GM12878 (cell line): ENCODE measurements around the gene ZMIZ1. TPM values are rescaled to one million over a fixed set of nuclear protein-coding genes. Genes with fewer than 3 reads are reported as not detected.

ENCODE experiments used
- ATAC-seq: fragments of 200-7000 bp; cut with Tn5 transposase; 3 replicates; pipeline ENCODE4 v1.9.1; 2020; ENCODE audit warnings: mild to moderate bottlenecking, moderate library complexity
- BruUV-seq: library from RNA; stranded (reverse); fragments of 400-500 nt; replicated peaks from 2 replicates; lab custom pipeline; 2021; lab: Mats Ljungman, UMichigan
- CTCF ChIA-PET: fragments of 300-600 bp; sonication (Branson Sonifier 250); formaldehyde crosslinking; extraction: SDS; loops from one replicate; lab custom pipeline; 2021; ENCODE audit warnings: inconsistent platforms; lab: Yijun Ruan, JAX
- POLR2A ChIA-PET: fragments of 350-600 bp; formaldehyde crosslinking; extraction: SDS; loops from one replicate; lab custom pipeline; 2021; ENCODE audit warnings: inconsistent platforms; lab: Charles Lee
- RAD21 ChIA-PET: fragments of 300-600 bp; sonication (Branson Sonifier 250); formaldehyde crosslinking; loops from one replicate; lab custom pipeline; 2023; ENCODE audit warnings: antibody characterized with exemption; ENCODE audit not compliant: unreplicated experiment; lab: Charles Lee
- SMC1A ChIA-PET: fragments of 300-600 bp; sonication (Branson Sonifier 250); formaldehyde crosslinking; loops from one replicate; lab custom pipeline; 2023; ENCODE audit not compliant: unreplicated experiment, uncharacterized antibody; lab: Charles Lee
- DNase-seq: peaks from one replicate; pipeline ENCODE4 v3.0.0-alpha.2; 2011; ENCODE audit warnings: low read depth, low spot score
- FAIRE-seq: peaks from 3 replicates; lab custom pipeline; 2011; peaks lifted over from hg19 to GRCh38; lab: Jason Lieb, UNC
- H2AFZ ChIP-seq: 2 replicates; pipeline ENCODE4 v1.6.0; 2011; ENCODE audit warnings: low read depth, low read length, control low read depth; ENCODE audit not compliant: control insufficient read depth
- H3K27ac ChIP-seq: 2 replicates; pipeline ENCODE4 v1.5.1; 2011; ENCODE audit warnings: control low read depth; ENCODE audit not compliant: control insufficient read depth, insufficient read depth
- H3K27me3 ChIP-seq, 2 experiments: replicated peaks in 1 of 2; 2 replicates each; pipeline versions ENCODE4 v1.6.0 to v1.6.1; 2011; ENCODE audit warnings: low read length in 1 of 2; ENCODE audit not compliant: control insufficient read depth in 2 of 2, insufficient read depth in 2 of 2
- H3K36me3 ChIP-seq, 2 experiments: 2 replicates each; pipeline ENCODE4 v1.5.1; 2011; ENCODE audit warnings: low read length in 1 of 2; ENCODE audit not compliant: control insufficient read depth in 2 of 2, insufficient read depth in 2 of 2
- H3K4me1 ChIP-seq: 2 replicates; pipeline ENCODE4 v1.6.1; 2011; ENCODE audit warnings: mild to moderate bottlenecking, low read length, moderate library complexity, mixed read lengths; ENCODE audit not compliant: control insufficient read depth, insufficient read depth
- H3K4me2 ChIP-seq: 2 replicates; pipeline ENCODE4 v1.6.0; 2011; ENCODE audit warnings: control low read depth; ENCODE audit not compliant: control insufficient read depth, insufficient read depth
- H3K4me3 ChIP-seq: fragments of 200-600 bp; sonication (generic); 2 replicates; pipeline ENCODE4 v1.5.1; 2016
- H3K79me2 ChIP-seq: 2 replicates; pipeline ENCODE4 v1.6.0; 2011; ENCODE audit warnings: low read length; ENCODE audit not compliant: control insufficient read depth, insufficient read depth
- H3K9ac ChIP-seq: 2 replicates; pipeline ENCODE4 v1.8.0; 2011; ENCODE audit warnings: low read length, control low read depth, mixed read lengths; ENCODE audit not compliant: control insufficient read depth, insufficient read depth
- H3K9me3 ChIP-seq: replicated peaks from 3 replicates; pipeline ENCODE4 v1.5.1; 2011; ENCODE audit warnings: mild to moderate bottlenecking, low read length; ENCODE audit not compliant: control insufficient read depth, insufficient read depth
- H4K20me1 ChIP-seq: 2 replicates; pipeline ENCODE4 v1.6.0; 2011; ENCODE audit not compliant: control insufficient read depth, insufficient read depth
- EED ChIP-seq: sonication (generic); IDR thresholded peaks from 2 replicates; pipeline ENCODE4 v1.6.1; 2016; ENCODE audit warnings: antibody characterized with exemption, low read depth
- MTA3 ChIP-seq: IDR thresholded peaks from 2 replicates; pipeline ENCODE4 v1.6.1; 2012; ENCODE audit warnings: low read length, inconsistent platforms, borderline replicate concordance
- POU2F2 ChIP-seq: IDR thresholded peaks from 3 replicates; pipeline ENCODE4 v1.6.1; 2011; ENCODE audit warnings: low read depth, mild to moderate bottlenecking, low read length, borderline replicate concordance
- RUNX3 ChIP-seq: IDR thresholded peaks from 2 replicates; pipeline ENCODE4 v1.6.1; 2012; ENCODE audit warnings: low read length, inconsistent platforms
- TCF3 ChIP-seq: IDR thresholded peaks from 2 replicates; pipeline ENCODE4 v1.6.1; 2012; ENCODE audit warnings: low read depth, mild to moderate bottlenecking, low read length, borderline replicate concordance; ENCODE audit not compliant: insufficient read depth
- WGBS: methylation state at CpG from one replicate; pipeline ENCODE4 v1.1.6; 2016; ENCODE audit warnings: low lambda C conversion rate; ENCODE audit not compliant: insufficient replicate concordance, insufficient coverage; ENCODE audit errors: missing lambda C conversion rate; 5-methylcytosine and 5-hydroxymethylcytosine counted together
- in situ Hi-C: fragments of 300-500 bp; cut with MboI; formaldehyde crosslinking; loops from 9 replicates; pipeline ENCODE4 v1.14.3; 2018; ENCODE audit warnings: mixed read lengths
- intact Hi-C: fragments of 100-400 bp; cut with micrococcal nuclease; formaldehyde crosslinking; loops from one replicate; pipeline ENCODE4 v1.14.2; 2022; ENCODE audit not compliant: unreplicated experiment
- polyA plus RNA-seq, 11 experiments: library from polyadenylated mRNA; depleted of rRNA in 4 of 11; unstranded in 6 of 11; stranded (reverse) in 5 of 11; fragments of >200 nt; fragmentation: Nextera tagmentation in 4 of 11; fragmentation: Illumina TruSeq in 1 of 11; extraction: Ambion mirVana in 4 of 11; extraction: Trizol in 1 of 11; gene quantifications; 1 replicate in 1 of 11; 2 replicates in 10 of 11; pipeline versions ENCODE4 v1.2.1 to v1.2.3, GENCODE V29; 2011 to 2016; ENCODE audit warnings: inconsistent platforms in 2 of 11, missing spikeins in 2 of 11, low read depth in 1 of 11
- total RNA-seq, 4 experiments: library from RNA; depleted of rRNA in 3 of 4; stranded (reverse); fragments of >200 nt in 3 of 4; fragmentation: Illumina TruSeq in 1 of 4; extraction: Trizol in 1 of 4; gene quantifications; 2 replicates each; pipeline versions ENCODE4 v1.2.1 to v1.2.3, GENCODE V29; 2013 to 2021

The ZMIZ1 gene
- total and polyA plus RNA-seq, 10 of the 15 experiments (the other 5 are each of a cell fraction or from before 2014, with no cell fraction given), result 3.1 to 82.3 (median 14.9) TPM

DNA sequence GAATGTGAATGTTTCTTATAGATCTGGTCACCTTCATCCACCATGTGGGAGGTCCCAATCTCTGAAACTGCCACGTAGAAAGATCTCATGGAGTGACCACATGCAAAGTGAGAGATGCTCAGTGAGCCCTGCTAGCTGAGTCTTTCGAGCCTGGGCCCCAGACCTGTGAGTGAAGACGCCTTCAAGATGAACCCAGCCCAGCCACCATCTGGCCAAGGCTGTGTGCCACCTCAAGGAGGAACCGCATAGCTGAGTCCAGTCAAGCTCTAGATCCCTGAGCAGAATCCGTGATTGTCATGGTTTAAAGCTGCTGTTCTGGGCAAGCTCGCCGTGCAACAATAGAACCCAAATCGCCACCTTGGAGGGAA lies 258.3 kb downstream of the ZMIZ1 start:
- Histone ChIP-seq H3K4me2 (no peak overlapping the region), H3K4me3 (no peak overlapping the region), H3K9me3 (no peaks in the 10 kb centered on the region), H3K27me3 (no peaks in the 10 kb centered on the region), H3K9ac (no peak overlapping the region), H3K4me1 (peaks cover 35% of the 10 kb centered on the region), H3K27ac (no peak overlapping the region), H3K36me3 (no peaks in the 10 kb centered on the region), H3K79me2 (no peaks in the 10 kb centered on the region), H4K20me1 (no peaks in the 10 kb centered on the region), H2AFZ (no peak overlapping the region; the same call in 1 of the 2 replicates)
- ChIA-PET POLR2A (interaction anchor here (1.4 kb wide), 2 partner anchors 11 to 18 kb away, joined by 4 to 5 read pairs; no protein-coding TSS in a partner anchor), CTCF (interaction anchor here (1.0 to 1.4 kb wide), 2 partner anchors 11 to 18 kb away, joined by 3 read pairs; no protein-coding TSS in a partner anchor), SMC1A (interaction anchor here (0.7 kb wide), 1 partner anchor 10 kb away, joined by 3 read pairs; no protein-coding TSS in a partner anchor), RAD21 (interaction anchor here (0.7 to 1.6 kb wide), 2 partner anchors 18 to 41 kb away, joined by 3 read pairs; no protein-coding TSS in a partner anchor)
- peak; percentile 69; the same call in 1 of the 3 replicates for TF ChIP-seq POU2F2
- TF ChIP-seq RUNX3, result peak; percentile 24; the same call in 1 of the 2 replicates
- 0 out of 2 replicates have a peak, but pooled peaks have one; percentile 16 for TF ChIP-seq EED
- TF ChIP-seq MTA3, result no peak
- FAIRE-seq, result no peak
- in situ Hi-C loops (no loop called here), intact Hi-C loops (no loop called here)
- BruUV-seq, result no TSS peak
- ATAC-seq, result peak; percentile 53
- DNase-seq, result no peak
- 39% methylated on average over 8 of the region's 8 CpGs for WGBS

DNA sequence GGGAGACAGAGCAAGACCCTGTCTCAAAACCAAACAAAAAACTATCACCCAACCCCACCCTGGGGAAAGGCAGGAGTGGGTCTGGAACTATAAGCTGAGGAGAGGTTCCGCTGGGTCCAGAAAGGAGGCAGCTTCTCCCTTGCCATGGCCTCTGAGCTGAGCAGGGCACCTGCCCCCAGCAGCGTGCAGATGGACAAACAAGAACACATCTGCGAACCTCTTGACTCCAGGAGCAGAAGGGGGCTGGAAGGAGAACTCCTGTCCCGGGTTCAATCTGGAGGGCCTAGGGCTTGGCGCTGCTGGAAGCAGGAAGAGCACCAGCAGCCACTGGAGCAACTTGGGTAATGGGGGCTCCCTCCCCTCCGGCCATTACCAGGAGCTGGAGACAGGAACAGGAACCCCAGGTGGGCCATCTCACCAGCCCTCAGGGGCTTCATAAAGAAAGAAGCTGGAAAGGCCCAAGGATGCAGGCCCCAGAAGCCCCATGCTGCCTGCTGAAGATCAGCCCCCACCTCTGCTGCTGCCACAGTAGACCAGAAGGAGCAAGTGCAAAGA lies 259.5 kb downstream of the ZMIZ1 start:
- FAIRE-seq, result no peak
- CTCF ChIA-PET, result interaction anchor here (0.9 to 1.2 kb wide), 3 partner anchors 16 to 79 kb away, joined by 3 read pairs; no protein-coding TSS in a partner anchor

More for the DNA sequence above, 259.5 kb downstream of the ZMIZ1 start:
- H3K9ac ChIP-seq, result no peak overlapping the region
- no peak for TF ChIP-seq TCF3
- TF ChIP-seq, all 136 proteins: peak for 0
- ChIA-PET POLR2A (no interaction called here), SMC1A (interaction anchor here (0.7 kb wide), 1 partner anchor 18 kb away, joined by 3 read pairs; no protein-coding TSS in a partner anchor), RAD21 (interaction anchor here (1.6 kb wide), 1 partner anchor 17 kb away, joined by 3 read pairs; no protein-coding TSS in a partner anchor)
- intact Hi-C loops (no loop called here), in situ Hi-C loops (no loop called here)
- H3K27me3 ChIP-seq, result no peaks in the 10 kb centered on the region
- no peak overlapping the region for H3K4me3 ChIP-seq
- ATAC-seq (no peak), DNase-seq (no peak)
- no peaks in the 10 kb centered on the region for H4K20me1 ChIP-seq
- H3K27ac ChIP-seq, result no peak overlapping the region
- BruUV-seq, result no TSS peak
- no peaks in the 10 kb centered on the region for H3K9me3 ChIP-seq
- no peak overlapping the region for H2AFZ ChIP-seq
- no peaks in the 10 kb centered on the region for H3K36me3 ChIP-seq
- peaks cover 25% of the 10 kb centered on the region for H3K4me1 ChIP-seq
- H3K4me2 ChIP-seq, result no peak overlapping the region
- no peaks in the 10 kb centered on the region for H3K79me2 ChIP-seq
- 92% methylated on average over 6 of the region's 6 CpGs for WGBS
